Peyer's patch (tissue), 4 donors: ENCODE data around the gene CNPY1.

ENCODE experiments used
- CTCF ChIP-seq, 6 experiments: fragments of 450-650 bp in 4 of 6; fragments of 200-600 bp in 2 of 6; sonication (generic) in 1 of 6; IDR thresholded peaks; one replicate each; pipeline ENCODE4 v1.5.1; 2017 to 2019; ENCODE audit warnings: antibody characterized with exemption in 6 of 6, mild to moderate bottlenecking in 3 of 6, moderate library complexity in 1 of 6
- POLR2A ChIP-seq, 2 donors: fragments of 450-650 bp; IDR thresholded peaks; one replicate each; pipeline ENCODE4 v1.5.1; 2017; ENCODE audit warnings: antibody characterized with exemption in 2 of 2, mild to moderate bottlenecking in 2 of 2, moderate library complexity in 2 of 2

GRCh38 chr7:155567646-155568332 lies 21.4 kb upstream of the CNPY1 start:
- TF ChIP-seq CTCF (IDR thresholded peaks at IDR 0.05) (no peak), POLR2A (IDR thresholded peaks at IDR 0.05) (no peak)
